Glomerular visceral epithelial cell (primary cell): Measurements from ENCODE around the gene CD93.

ENCODE experiments used
- DNase-seq: peaks from one replicate; pipeline ENCODE4 v3.0.0-alpha.2; 2016; ENCODE audit errors: extremely low spot score

Gene CD93

DNA sequence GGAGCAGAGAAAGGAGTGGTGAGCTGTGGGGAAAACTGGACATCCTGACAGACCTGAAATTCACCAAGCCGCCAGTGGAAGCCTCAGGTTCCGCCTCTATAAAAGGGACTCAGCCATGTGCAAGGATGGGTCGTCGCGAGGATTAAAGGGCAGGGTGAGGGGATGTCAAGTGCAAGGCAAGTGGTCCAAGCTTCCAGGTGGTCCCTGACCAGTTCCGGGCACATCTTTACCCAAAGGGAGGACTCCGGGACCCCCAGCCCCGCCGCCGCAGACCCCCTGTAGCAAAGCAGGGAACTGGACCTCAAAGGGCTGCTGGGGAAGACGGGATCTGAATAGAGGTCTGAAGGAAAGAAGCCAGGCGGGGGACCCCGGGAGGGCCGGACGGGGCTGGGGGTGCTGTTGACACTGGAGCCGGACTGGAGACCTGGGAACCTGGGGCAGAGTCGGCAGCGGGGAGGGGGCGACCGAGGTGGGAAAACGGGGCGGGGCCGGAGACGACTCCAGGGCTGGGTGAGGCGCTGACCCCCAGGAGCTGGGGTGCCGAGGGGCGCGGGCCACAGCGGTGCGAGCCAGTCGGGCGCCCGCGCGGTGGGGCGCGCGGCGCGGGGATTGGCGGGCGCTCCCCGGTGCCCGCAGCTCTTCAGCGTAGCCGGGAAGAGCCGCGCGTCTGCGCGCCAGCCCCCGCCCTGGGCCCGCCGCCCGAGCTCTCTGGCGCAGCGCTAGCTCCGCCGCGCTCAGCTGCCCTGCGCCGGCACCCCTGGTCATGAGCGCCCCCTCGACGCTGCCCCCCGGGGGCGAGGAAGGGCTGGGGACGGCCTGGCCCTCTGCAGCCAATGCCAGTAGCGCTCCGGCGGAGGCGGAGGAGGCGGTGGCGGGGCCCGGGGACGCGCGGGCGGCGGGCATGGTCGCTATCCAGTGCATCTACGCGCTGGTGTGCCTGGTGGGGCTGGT, 51.1 kb downstream of the CD93 start, which contains the start of gene SSTR4:
SSTR4 (plus strand) TSS at position 592 of the 951 bp plus-strand sequence; CDS start at position 764, 172 bp downstream.
- DNase-seq, result no peak

DNA sequence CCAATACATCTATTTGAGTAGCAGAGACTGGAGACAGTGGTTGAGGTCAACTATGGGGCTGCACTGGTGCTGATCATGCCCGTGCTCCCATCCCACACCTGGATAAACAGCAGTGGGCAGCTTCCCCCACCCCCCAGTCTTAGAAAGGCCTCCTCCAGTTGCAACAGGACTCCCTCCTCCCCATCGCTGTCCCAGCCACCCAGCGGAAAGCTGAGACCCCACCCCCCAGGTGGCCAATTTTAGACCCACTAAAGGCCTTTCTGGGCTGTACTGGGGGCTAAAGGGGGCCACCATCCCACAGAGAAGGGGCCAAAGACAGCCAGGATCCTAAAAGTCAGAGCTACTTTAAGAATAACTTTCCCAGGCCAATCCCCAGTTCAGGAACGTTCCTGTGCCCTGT, 52.2 kb downstream of the CD93 start:
- no peak for DNase-seq

DNA sequence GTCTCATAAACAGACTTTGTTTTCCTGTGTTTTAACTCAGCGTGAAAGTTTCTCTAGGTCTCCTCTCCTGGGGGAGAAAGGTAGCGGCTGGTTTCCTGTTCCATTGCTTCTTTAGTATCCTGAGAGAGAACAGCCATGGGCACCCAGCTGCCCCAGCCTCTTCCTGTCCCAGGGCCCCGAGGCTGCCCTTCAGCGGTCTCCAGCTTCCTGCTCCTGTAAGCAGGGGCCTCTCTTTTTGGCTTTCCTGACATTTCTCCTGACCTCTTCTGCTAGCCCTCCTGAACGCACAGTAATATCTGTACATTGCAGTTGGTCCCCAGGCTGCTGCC, 53.4 kb downstream of the CD93 start:
- DNase-seq, result no peak

DNA sequence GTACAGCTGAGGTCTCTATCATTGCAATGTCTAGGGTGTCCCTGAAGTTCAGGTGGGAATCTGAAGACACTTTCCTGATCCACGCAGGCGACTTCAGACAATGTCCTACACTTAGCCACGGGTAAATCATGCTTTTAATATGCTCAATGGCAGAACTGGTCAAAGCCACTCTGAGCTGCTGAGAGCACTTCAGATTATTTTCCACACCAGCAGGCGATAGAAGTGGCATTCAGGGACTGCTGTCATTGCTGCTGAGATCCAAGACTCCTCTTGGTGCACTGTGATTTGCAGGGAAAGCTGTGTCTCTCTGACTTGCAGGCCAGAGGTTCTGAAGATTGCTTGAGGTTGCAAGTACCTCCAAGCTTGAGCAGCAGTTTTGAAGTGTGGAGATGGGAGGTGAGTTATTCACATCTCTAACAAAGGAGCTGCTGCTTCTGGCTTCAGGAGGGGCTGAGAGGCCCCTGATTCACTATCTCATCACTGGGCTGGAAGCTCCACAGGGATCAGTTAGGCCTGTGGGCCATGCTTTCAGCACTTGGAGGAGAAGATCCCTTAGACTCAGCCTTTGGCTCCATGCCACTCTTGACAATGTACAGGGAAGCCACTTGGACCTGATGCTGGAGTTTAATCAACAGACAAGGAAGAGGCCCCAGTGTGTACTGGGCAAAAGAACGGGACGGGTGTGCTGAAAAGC, 53.9 kb downstream of the CD93 start:
- no peak for DNase-seq

DNA sequence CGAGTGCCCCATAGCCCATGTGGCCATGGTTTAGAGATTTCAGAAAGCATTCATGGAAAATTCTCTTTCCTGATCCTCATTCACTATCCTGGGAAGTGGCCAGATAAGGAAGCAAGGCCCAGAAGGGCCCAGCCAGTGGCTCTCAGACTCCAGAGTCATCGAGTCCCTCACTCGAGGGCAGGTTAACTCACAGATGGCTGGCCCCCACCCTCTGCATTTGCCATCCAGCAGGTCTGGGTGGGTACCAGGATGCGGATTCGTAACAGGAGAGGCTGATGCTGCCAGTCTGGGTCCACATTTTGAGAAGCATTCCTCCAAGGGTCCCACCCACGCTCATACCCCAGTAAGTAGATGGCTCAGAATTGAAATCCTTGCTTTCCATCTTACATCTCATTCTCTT, 54.8 kb downstream of the CD93 start:
- DNase-seq, result no peak
